ENCODE results near the gene CPEB4. TPM values are rescaled to one million over a fixed set of nuclear protein-coding genes. Genes with fewer than 3 reads are reported as not detected.

The CPEB4 gene
- total and polyA plus RNA-seq, 4 donors = 14.3 to 113 (median 32.1) TPM

GRCh38 chr5:173973616-173973969 lies 85.4 kb downstream of the CPEB4 start:
- DNase-seq (ENCODE audit: low spot score) = no peak
- peak overlapping the region; percentile 56 to 59 for H3K9ac ChIP-seq (ENCODE audit: low read depth in 1 of 2, low read length in 2 of 2)
- 11% methylated on average over 13 of the region's 13 CpGs for WGBS

GRCh38 chr5:173974688-173975239 lies 86.6 kb downstream of the CPEB4 start:
- no peak overlapping the region for H3K9ac ChIP-seq (ENCODE audit: low read depth in 1 of 2, low read length in 2 of 2)
- no peak for TF ChIP-seq RAD21 (IDR thresholded peaks at IDR 0.05)
- TF ChIP-seq EGR1 (IDR thresholded peaks at IDR 0.05; ENCODE audit: low read depth in 2 of 2) = no peak
- no peak for TF ChIP-seq RXRA (IDR thresholded peaks at IDR 0.05)
- no peak for TF ChIP-seq MAX (IDR thresholded peaks at IDR 0.05)
- TF ChIP-seq ATF3 (IDR thresholded peaks at IDR 0.05) = no peak
- TF ChIP-seq ZBTB33 (IDR thresholded peaks at IDR 0.05) = no peak
- no peak for TF ChIP-seq JUND (IDR thresholded peaks at IDR 0.05)
- no peak for TF ChIP-seq YY1 (IDR thresholded peaks at IDR 0.05)
- no peak for TF ChIP-seq FOXA2 (IDR thresholded peaks at IDR 0.05)
- no peak for TF ChIP-seq GABPA (IDR thresholded peaks at IDR 0.05 in 1 of 2, conservative IDR thresholded peaks at IDR 0.05 in 1 of 2)
- no peak overlapping the region for H3K4me3 ChIP-seq (ENCODE audit: low read depth in 1 of 3, low read length in 3 of 3)
- H3K27ac ChIP-seq (ENCODE audit: low read depth in 1 of 2, low read length in 2 of 2) = no peak overlapping the region
- H3K27me3 ChIP-seq (ENCODE audit: control insufficient read depth in 4 of 4, insufficient read depth in 4 of 4, low read length in 3 of 4) = no peaks in the 10 kb centered on the region
- H3K4me1 ChIP-seq (ENCODE audit: control insufficient read depth in 4 of 4, insufficient read depth in 4 of 4, low read length in 3 of 4) = peaks cover 2 to 10% (median 8%) of the 10 kb centered on the region in 4 donors
- H3K9me3 ChIP-seq (ENCODE audit: control insufficient read depth in 4 of 4, low read length in 3 of 4) = no peaks in the 10 kb centered on the region
- DNase-seq (ENCODE audit: low spot score) = no peak
- WGBS = 73% methylated on average over 5 of the region's 5 CpGs
- no peaks in the 10 kb centered on the region for H3K36me3 ChIP-seq (ENCODE audit: control insufficient read depth in 4 of 4, insufficient read depth in 3 of 4, low read depth in 1 of 4, low read length in 3 of 4)

More at GRCh38 chr5:173973616-173973969, 85.4 kb downstream of the CPEB4 start:
- H3K4me1 ChIP-seq (ENCODE audit: control insufficient read depth in 4 of 4, insufficient read depth in 4 of 4, low read length in 3 of 4) = peaks cover 4 to 15% (median 10%) of the 10 kb centered on the region in 4 donors
- H3K4me3 ChIP-seq (ENCODE audit: low read depth in 1 of 3, low read length in 3 of 3) = peak overlapping the region; percentile 49 to 66 (median 53)
- H3K9me3 ChIP-seq (ENCODE audit: control insufficient read depth in 4 of 4, low read length in 3 of 4) = no peaks in the 10 kb centered on the region
- peak overlapping the region in 1 of 2 donors; percentile 17 for H3K27ac ChIP-seq (ENCODE audit: low read depth in 1 of 2, low read length in 2 of 2)
- TF ChIP-seq HNF4A (conservative IDR thresholded peaks at IDR 0.05) (peak in 1 of 2 donors; percentile 2), CTCF (IDR thresholded peaks at IDR 0.05; ENCODE audit: low read depth, low read length, missing input control) (no peak)
- H3K36me3 ChIP-seq (ENCODE audit: control insufficient read depth in 4 of 4, insufficient read depth in 3 of 4, low read depth in 1 of 4, low read length in 3 of 4) = no peaks in the 10 kb centered on the region
- H3K27me3 ChIP-seq (ENCODE audit: control insufficient read depth in 4 of 4, insufficient read depth in 4 of 4, low read length in 3 of 4) = no peaks in the 10 kb centered on the region

- no peak overlapping the region for H3K27ac ChIP-seq (ENCODE audit: low read depth in 1 of 2, low read length in 2 of 2)
- WGBS = 87% methylated on average over 5 of the region's 5 CpGs
- no peak for DNase-seq (ENCODE audit: low spot score)
- H3K36me3 ChIP-seq (ENCODE audit: control insufficient read depth in 4 of 4, insufficient read depth in 3 of 4, low read depth in 1 of 4, low read length in 3 of 4) = no peaks in the 10 kb centered on the region
- no peak overlapping the region for H3K4me3 ChIP-seq (ENCODE audit: low read depth in 1 of 3, low read length in 3 of 3)
- H3K9ac ChIP-seq (ENCODE audit: low read depth in 1 of 2, low read length in 2 of 2) = no peak overlapping the region
- no peaks in the 10 kb centered on the region for H3K9me3 ChIP-seq (ENCODE audit: control insufficient read depth in 4 of 4, low read length in 3 of 4)
- no peaks in the 10 kb centered on the region for H3K4me1 ChIP-seq (ENCODE audit: control insufficient read depth in 4 of 4, insufficient read depth in 4 of 4, low read length in 3 of 4)
- H3K27me3 ChIP-seq (ENCODE audit: control insufficient read depth in 4 of 4, insufficient read depth in 4 of 4, low read length in 3 of 4) = no peaks in the 10 kb centered on the region
- TF ChIP-seq TAF1 (conservative IDR thresholded peaks at IDR 0.05) (no peak), FOXA1 (IDR thresholded peaks at IDR 0.05) (no peak), HNF4G (IDR thresholded peaks at IDR 0.05) (no peak), EGR1 (IDR thresholded peaks at IDR 0.05; ENCODE audit: low read depth in 2 of 2) (no peak), ATF3 (IDR thresholded peaks at IDR 0.05) (no peak), REST (IDR thresholded peaks at IDR 0.05) (no peak), GABPA (IDR thresholded peaks at IDR 0.05 in 1 of 2, conservative IDR thresholded peaks at IDR 0.05 in 1 of 2) (no peak), FOXA2 (IDR thresholded peaks at IDR 0.05) (no peak), YY1 (IDR thresholded peaks at IDR 0.05) (no peak), SP1 (IDR thresholded peaks at IDR 0.05) (no peak)
Observed at GRCh38 chr5:173981185-173981761, 93.1 kb downstream of the CPEB4 start.
